T-helper 1 cell treated with Interleukin-12 subunit alpha and Interleukin-12 subunit beta and Interleukin-4 antibody, amounts not matched to agents 30 ng/mL and 1 ng/mL, for 36 hours (primary cell): ENCODE results near the gene PNLDC1. TPM values are rescaled to one million over a fixed set of nuclear protein-coding genes. Genes with fewer than 3 reads are reported as not detected.
"Not testable (repeated sequence)": the region's sequence is repeated elsewhere in the genome, so short reads cannot be mapped to it uniquely, and the experiment has no call there.

Source experiments
- intact Hi-C: fragments of 100-400 bp; cut with micrococcal nuclease; formaldehyde crosslinking; loops from one replicate; pipeline ENCODE4 v1.15.1; 2024
- total RNA-seq: library from RNA; stranded (reverse); gene quantifications from 2 replicates; pipeline ENCODE4 v1.2.3, GENCODE V29; 2022

Gene PNLDC1
- total RNA-seq, 1 donor from 2014 or later: 0.74 TPM

DNA sequence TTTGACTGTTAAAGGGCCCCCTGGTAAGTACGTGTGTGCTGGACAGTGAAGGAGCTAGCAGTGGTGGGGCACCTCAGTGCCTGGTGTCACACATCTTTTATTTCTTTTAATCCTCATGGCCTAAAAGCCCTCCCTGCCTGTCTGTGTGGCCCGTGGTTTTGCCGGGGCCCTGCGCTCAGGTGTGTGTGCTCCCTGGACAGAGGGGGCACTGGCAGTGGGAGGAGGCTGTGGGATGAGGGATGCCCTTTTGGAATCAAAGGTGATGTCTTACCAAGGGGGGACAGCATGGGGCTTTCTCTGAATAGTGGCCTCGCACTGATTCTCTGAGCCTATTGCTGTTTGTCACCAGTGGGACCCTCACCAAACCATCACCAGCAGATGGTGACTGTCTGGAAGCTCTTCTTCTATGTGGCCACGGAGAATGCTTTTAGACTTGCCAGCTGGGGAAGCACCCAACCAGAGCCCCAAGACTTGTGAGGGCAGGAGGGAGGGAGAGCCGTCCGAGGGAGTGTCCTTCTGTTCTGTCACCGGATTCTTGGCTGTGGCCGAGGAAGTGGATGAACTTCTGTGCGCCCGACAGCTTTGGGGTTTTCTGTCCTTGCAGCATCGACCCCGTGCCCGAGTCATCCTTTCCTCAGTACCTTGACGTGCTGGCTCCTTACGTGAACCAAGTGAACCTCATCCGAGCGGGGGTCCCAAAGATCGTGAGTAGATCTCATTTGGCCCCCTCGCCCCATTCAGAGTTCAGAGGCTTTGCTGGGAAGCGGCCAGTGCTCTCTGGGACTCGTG, 18.1 kb downstream of the PNLDC1 start:
- intact Hi-C loops: no loop called here

DNA sequence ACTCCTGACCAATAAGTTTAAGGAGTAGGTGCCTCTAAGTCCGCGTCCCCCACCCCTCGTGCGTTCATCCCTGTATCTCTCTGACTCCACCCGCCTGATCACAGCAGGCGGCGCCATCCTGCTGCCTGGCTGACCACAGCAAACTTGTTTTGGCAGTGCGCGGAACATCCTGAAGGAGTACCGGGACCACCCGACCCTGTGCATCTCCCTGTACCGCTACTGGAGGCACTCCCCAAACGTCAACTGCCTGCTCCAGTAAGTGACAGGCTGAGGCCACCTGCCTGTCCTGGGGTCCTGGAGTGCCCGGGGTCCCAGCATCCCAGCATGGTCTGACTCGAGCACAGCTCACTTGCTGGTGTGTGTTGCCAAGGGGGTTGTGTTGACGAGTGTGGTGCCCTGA, 19.0 kb downstream of the PNLDC1 start:
- intact Hi-C loops: no loop called here

DNA sequence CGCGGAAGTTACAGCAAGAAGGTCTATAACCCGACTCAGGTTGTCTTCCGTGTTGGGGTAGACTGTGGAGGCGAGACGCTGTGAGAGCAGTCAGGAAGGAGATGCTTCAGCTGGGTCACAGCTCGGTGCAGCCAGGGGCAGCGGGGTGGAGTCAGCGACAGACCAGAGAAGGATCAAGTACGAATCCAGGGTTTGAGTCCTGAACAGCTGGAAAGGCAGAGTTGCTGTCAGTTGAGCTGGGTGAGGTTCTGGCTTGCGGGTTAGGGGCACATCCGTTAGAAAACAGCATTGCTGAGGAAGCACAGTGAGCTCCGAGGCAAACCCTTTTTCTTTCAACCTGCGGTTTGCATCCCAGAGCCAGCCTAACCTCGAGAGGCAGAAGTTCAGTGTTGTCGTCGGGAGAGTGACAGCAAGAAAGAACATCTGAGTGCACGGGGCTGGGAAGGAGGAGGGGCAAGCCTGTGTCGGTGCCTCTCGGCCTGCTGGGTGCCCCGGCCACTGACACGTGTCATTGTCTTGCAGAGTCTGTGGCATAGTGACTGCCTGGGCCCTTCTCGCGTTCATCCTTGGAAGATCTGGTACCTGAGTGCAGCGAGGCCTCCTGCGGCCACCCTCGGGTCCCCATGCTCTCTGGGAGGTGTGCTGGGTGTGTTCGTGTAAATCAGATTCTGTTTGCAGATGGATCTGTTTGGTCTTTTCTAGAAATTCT, 20.0 kb downstream of the PNLDC1 start:
- intact Hi-C loops: loop anchor here (1.0 kb wide), 2 partner anchors 30 to 129 kb away; partner anchors contain the start of gene MRPL18

DNA sequence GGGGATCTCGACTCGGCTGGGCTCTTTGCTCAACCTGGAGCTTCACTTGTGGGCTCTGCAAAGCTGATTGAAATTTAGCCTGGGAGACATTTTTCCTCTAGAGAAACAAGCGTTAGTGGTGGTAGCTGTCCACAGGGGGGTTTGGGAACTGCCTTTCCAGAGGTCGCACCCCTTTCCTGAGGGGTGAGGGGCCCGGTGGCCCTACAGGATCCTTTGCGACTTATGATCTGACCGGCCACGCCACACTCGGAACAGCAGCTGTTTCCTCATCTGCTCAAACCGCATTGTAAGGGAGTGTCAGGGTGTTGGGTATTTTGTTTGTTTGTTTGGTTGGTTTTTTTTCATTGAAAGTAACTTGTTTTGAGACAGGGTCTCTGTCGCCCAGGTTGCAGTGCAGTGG, 21.0 kb downstream of the PNLDC1 start:
- intact Hi-C loops: no loop called here

DNA sequence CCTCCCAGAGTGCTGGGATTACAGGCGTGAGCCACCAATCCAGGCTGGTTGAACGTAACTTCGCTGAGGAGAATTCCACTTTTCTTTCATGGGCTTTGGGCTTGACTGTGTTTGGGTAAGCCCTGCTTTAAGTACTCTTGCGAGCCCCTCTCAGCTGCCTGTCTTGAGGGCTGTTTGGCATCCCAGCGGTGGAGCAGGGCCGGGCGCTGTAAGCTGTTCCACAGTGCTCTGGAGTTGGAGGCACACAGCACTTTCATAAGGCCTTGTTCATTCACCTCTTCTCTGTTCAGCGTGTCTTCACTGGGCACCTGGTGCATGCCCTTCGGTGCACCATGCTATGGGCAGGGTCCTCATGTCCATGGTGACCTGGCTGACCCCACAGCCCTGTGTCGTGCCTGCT, 21.6 kb downstream of the PNLDC1 start:
- intact Hi-C loops: no loop called here

DNA sequence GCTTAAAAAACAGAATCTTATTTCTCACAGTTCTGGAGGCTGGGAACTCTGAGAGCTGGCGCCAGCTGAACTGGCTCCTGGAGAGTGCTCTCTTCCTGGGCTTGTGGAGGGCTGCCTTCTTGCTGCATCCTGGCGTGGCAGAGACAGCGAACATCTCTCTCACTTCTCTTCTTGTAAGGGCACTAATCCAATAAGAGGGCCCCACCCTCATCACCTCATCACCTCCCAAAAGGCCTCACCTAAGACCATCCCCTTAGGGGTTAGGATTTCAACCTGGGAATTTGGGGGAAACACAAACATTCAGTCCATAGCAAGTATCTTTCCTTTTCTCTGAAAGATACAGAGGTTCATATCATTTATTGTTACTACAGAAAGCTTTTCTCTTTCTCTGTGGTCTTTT, 23.9 kb downstream of the PNLDC1 start:
- intact Hi-C loops: no loop called here

DNA sequence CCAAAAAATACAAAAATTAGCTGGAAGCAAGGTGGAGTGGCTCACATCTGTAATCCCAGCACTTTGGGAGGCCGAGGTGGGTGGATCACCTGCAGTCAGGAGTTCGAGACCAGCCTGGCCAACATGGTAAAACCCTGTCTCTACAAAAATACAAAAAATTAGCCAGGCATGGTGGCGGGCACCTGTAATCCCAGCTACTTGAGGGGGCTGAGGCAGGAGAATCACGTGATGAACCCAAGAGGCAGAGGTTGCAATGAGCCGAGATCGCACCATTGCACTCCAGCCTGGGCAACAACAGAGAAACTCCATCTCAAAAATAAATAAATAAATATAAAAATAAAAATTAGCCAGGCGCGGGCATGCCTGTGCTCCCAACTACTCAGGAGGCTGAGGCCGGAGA, 24.6 kb downstream of the PNLDC1 start:
- intact Hi-C loops: not testable (repeated sequence)

DNA sequence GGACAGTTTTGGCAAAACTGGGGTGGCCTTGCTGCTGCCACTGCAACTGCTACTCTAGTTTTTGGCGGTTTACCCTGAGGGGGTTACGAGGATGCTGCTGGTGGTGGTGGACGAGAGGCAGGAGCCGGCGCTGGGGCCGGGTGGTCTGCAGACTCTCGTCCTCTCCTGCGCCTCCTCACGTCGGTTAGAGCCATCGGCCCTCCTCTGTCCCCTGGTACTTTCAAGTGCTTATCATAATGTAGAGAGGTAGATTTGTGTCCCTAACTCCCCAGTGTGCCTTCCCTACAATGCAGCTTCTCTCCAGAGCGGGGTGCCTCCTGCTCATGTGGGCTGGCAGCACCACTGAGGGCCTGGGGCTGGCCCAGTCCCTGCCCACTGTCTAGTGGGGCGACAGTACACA, 25.9 kb downstream of the PNLDC1 start:
- intact Hi-C loops: no loop called here

DNA sequence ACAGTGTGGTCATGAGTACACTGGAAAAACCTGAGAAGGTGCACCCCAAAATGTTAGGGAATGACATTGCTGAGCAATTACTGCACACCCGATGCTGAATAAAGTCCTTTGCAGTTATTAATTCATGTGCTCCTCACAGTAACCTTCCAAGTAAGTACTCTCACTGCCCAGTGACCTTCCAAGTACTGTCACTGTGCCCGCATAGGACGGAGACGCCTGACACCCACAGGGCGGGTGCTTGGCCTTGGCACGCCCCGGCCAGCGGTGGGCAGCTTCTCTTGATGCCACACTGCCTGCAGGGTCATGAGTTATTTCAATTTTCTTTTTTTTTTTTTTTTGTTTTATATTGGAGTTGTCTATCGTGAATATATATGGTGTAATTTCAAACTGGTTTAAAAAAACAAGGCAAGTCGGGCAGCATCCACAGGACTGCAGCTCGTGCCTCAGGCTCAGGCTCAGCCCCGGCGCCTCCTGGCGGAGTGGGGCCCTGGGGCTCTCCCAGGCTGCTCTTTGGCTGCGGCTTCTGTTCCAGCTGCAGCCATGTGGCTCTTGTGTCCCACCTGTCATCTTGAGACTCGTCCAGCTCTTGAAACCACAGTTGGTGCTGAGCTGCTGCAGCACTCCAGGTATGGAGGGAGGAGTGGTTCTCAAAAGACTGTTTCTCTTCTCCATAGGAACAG, 27.0 kb downstream of the PNLDC1 start:
- intact Hi-C loops: no loop called here

DNA sequence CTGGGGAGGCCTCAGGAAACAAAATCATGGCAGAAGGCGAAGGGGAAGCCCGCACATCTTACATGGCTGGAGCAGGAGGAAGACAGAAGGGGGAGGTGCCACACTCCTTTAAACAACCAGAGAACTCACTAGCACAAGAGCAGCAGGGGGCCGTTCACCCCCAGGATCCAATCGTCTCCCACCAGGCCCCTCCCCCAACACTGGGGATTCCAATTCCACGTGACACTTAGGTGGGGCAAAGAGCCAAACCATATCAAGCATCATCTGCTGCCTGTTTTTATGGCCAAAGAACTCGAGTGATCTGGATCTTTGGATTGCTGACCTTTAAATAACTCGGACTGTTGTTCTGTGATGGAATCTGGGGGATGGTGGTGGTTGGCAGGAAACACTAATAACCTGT, 28.0 kb downstream of the PNLDC1 start:
- intact Hi-C loops: no loop called here

DNA sequence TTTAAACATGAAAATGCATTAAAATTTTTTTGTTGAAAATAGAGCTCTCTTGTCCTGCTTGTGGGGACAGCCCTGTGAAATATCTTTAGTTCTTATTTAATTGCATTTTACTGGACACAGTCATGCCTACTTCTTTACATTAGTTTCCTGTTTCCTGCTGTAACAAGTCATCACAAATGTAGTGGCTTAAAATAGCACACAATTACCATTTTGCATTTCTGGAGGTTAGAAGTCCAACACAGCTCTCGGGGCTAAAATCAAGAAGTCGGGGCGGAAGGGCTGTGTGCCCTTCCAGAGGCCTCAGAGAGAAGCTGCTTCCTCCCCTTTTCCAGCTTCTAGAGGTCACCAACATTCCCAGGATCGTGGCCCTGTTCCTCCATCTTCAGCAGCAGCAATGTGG, 29.4 kb downstream of the PNLDC1 start:
- intact Hi-C loops: no loop called here

DNA sequence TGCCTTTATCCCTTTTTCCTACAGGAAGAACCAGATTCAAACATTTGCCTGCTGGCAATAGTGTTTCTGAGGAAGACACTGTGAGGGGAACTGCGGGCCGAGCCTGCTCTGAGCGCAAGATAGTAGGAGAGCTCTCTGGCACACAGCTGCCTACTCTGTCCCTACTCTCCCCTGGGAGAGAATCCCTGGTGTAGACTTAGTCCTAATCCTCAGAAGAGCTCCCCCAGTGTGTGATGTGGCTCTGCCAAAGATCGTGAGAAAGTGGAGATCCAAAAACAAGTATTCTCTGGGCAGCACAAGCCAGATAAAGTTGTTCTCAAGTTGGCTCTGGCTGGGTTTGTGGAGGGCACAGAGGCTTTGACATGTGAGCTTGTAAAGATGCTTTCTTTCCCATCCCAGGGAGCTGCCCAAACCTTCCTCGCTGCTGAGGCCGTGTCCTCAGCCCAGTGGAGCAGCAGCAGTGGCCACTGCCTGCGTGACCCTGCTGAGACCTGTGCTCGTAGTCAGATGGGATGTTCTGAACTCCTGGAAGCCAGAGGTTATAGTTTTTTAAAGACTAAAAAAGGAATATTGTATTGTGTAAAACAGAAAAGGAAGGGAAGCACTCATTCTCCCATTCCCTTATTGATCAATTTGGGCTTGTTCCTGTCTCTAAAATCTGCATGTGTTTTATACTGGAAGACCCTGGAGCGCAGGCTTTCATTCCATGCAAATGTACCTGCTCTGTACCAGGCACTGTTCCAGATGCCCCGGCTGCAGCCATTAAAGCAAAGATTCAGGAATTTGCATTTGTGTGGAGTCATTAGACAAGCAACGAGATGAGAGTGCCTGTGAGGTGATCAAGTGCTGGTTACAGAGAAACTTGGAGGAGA, 30.7 kb downstream of the PNLDC1 start:
- intact Hi-C loops: no loop called here

DNA sequence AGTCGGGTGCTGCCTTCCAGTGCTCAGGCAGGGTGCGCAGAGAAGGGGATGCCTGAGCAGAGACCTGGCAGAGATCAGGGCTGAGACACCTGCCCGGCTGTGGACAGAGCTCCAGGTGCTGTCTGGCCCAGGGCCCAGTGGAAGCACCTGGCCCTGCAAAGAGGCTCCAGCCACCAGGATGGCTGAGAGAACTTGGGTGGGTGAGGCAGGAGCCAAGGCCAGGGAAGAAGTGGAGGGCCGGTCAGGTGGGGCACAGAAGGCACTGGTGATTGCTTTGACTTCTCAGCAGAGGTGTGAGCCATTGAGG, 31.2 kb downstream of the PNLDC1 start:
- intact Hi-C loops: no loop called here

DNA sequence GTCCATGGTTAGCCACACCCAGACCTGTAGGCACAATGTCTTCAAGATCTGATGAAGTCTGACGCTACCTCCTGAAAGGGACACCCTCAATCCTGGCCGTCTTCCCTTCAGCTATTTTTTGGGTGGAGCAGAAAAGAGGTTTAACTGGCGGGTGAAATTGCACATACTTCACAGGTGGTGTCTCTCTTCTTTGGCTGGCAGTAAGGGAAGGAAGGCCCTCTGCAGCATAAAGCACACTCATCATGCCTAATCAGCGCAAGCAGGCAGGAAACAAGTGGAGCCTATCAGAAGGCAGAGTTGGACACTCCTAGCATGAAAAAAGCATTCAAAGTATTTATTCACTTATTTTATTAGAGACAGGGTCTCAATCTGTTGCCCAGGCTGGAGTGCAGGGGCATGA, 32.9 kb downstream of the PNLDC1 start:
- intact Hi-C loops: no loop called here

DNA sequence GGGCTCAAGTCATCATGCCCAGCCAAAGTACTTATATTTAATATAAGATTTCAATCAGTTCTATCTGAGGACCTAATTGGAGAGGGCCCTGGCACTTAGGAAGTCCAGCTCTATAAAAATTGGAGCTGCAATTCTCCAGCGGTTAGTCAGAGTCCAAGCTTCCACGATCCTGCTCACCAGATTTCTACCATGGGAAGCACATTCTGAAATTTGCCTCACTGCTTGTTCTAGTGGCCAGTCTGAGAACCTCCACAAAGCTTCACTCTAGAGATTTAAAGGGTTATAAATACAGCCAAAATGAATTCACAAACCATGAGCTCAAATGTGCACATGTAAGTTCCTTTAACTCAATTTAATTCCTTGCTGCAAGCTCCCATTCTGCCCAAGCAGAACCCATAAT, 33.5 kb downstream of the PNLDC1 start:
- intact Hi-C loops: no loop called here

DNA sequence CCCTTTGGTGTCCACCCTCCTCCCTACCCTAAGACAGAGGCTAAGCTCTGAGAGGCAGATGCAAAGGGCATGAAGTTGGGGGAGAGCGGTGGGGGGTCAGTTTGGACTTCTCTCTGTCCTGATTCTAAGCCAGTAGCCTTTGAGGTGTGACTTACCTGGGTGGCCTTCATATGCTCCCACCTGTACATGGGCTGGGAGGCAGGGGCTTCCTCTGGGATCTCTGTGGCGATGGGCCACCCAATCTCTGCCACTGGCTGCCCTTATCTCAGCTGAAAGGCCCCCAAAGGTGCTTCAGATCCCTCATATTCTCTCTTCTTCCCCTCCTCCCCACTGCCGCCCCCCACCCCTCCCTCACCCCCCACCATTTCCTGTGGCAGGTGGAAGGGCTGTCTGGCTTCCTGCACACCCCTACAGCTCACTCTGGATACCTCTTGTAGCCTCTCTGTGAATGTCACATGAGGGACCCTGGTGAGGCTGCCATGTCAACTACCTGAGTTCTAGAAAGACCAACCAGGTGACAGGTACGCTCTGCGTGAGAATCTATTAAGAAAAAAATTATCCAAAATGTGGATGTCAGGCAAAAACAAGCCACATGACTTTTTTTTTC, 34.0 kb downstream of the PNLDC1 start:
- intact Hi-C loops: no loop called here

DNA sequence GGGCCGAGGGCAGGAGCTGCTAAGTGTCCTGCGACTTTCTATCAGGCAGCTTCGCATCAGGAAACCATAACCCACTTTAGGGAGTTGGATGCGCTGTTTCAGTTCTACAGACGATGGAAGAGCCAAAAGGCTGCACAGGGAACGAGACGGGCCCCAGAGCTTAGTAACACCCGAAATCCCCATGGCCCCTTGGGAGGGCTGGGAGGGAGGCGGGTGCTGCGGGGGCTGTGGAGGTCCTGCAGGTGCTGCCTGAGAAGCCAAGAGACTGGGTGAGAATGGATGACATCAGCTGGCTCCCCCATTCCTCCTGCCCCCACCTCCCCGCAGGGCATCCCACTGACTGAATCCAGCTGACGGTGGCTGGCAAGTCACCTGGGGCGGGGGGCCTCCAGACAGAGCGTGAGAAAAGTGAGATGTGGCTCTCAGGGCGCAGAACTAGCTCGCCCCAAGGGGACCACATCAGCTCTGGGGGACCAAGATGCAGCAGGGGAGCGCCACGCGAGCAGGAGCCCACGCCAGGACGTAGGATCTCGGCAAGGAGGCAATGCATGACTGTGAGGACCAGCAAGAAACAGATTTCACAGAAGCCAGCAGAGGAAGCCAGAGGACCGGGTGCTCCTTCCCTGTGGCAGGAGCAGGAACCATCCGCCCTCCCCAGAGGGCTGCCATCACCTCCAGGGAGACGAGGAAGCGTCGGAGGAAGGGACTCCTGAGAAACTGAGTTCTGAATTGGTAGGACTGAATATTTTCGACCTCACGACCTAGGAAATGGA, 36.8 kb downstream of the PNLDC1 start:
- intact Hi-C loops: no loop called here

DNA sequence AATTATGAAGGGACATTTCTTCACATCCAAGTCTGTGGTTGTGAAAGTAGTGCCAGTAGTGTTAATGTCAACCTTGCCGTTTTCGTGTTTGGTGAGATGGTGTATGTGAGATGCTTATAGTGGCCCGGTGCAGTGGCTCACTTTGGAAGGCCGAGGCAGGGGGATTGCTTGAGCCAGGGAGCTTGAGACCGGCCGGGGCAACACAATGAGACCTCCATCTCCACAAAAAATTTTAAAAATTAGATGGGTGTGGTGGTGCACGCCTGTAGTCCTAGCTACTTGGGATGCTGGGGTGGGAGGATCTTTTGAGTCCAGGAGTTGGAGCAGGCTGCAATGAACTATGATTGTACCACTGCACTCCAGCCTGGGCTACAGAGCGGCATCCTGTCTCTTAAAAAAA, 37.4 kb downstream of the PNLDC1 start:
- intact Hi-C loops: no loop called here

DNA sequence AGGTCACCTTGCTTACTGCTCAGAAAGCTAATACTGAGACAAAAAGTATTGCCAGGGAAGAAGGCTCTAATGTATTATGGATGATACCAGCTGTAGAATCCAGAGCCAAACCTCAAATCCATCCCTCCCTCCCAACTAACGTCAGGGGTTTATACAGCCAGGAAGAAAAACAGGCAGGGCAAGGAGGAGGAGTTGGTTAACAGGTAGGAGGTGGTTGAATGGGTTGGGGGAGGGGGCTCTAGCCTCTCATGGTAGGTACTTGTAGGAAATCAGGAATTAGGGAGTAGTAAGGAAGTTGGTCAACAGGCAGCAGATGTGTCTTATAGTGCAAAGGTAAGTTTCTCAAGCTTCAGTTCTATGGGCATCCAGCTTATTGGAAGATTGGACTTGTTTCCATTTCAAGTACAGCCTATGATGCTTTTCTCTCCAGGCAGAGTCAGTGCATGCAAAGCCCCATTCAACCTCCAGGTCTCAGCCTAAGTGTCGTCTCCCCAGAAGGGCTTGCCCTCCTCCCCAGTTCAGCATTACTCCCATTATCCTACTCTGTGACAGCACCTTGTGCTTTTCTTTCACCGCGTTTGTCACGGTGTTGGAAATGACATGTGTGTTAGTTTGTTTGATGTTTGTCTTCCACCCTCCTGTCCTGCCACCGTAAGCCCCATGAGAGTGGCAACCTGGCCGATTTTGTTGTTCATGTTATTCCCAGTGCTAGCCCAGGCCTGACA, 38.1 kb downstream of the PNLDC1 start:
- intact Hi-C loops: no loop called here

DNA sequence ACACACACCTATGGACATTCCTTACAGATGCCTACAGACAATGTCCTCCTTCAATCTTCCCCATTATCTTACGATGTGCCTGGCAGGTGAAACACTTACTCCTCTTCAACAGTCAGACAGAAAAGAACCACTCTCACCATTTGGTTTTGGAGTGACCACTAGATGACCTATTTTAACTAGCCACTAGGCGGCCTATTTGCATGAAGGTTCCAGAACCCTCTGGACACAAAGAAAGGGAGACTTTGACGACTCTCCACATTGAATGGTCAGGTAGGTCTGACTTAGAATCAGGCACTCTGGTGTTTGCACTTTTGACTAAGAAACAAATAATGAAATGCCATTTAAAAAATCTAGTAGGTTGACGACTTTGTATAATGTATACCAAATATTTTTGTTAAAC, 42.0 kb downstream of the PNLDC1 start:
- intact Hi-C loops: no loop called here
